Activated T-cell treated with anti-CD3 and anti-CD28 coated beads, Interleukin-2, amount 50 U/mL, for 4 hours (primary cell): Measurements from ENCODE around the gene BCR. TPM values are rescaled to one million over a fixed set of nuclear protein-coding genes. Genes with fewer than 3 reads are reported as not detected.
A peak's percentile ranks its signal among the peaks of the same experiment; 100 is the strongest.

ENCODE experiments used
- ATAC-seq, 2 donors: fragments of 200-7000 bp; cut with Tn5 transposase; one replicate each; pipeline ENCODE4 v1.10.0; 2021
- DNase-seq: peaks from one replicate; pipeline ENCODE4 v3.0.0-alpha.2; 2020
- H3K27me3 Mint-ChIP-seq: one replicate; pipeline ENCODE4 v1.8.0; 2021; ENCODE audit warnings: low read depth, mixed read lengths
- H3K36me3 Mint-ChIP-seq: one replicate; pipeline ENCODE4 v1.8.0; 2022; ENCODE audit warnings: mixed read lengths; ENCODE audit not compliant: insufficient read depth
- H3K4me1 Mint-ChIP-seq: one replicate; pipeline ENCODE4 v1.8.0; 2021; ENCODE audit warnings: low read depth, mixed read lengths
- H3K4me3 Mint-ChIP-seq: one replicate; pipeline ENCODE4 v1.8.0; 2021; ENCODE audit warnings: mild to moderate bottlenecking, moderate library complexity, mixed read lengths
- H3K9me3 Mint-ChIP-seq: one replicate; pipeline ENCODE4 v1.8.0; 2021; ENCODE audit warnings: mixed read lengths
- total RNA-seq, 3 donors: library from RNA; stranded (reverse); gene quantifications; one replicate each; pipeline ENCODE4 v1.2.1, GENCODE V29; 2021

BCR gene
- total RNA-seq, 3 donors from 2014 or later, result 58.2 to 63.1 (median 61.3) TPM

DNA sequence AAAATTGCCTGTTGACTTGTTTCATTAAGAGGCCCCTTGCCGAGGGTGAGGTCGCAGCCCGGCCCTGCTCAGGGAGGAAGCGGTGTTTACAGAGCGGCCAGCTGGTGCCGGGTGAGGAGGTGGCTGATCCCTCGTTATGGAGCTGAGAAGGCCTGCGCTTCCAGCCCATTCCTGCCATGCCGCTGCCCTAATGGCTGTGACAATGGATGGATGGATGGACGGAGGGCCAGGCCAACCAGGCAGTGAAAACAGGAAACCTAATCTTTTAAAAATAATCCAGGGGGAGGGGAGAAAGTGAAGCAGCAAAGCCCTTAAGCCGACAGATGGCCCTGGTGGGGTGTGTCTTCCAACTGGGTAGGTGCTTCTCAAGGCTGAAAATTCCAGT is 38.5 kb downstream of the BCR start:
- Mint-ChIP-seq H3K4me1 (peaks cover 99% of the 10 kb centered on the region), H3K4me3 (peak overlapping the region; percentile 75), H3K27me3 (no peaks in the 10 kb centered on the region), H3K36me3 (peaks cover 2% of the 10 kb centered on the region), H3K9me3 (no peaks in the 10 kb centered on the region)
- ATAC-seq (no peak), DNase-seq (no peak)

DNA sequence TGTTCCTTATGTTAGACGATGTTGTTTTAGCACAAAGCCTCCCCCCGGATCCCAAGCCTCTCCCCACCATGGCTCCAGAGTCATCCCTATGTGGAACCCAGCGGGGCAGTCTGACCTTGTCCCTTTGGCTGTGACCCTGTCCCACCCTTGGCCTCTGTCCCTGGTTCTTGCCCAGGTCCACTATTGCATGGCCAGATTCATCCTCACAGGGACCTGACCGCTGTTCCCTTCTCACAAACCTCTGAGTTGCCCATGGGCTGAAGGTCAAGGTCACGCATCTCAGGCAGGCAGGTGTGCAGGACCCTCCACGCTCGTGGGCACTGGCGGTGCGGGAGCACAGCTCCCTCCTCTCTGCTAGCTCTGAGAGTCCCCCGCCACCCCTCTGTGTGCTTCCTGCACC is 39.0 kb downstream of the BCR start:
- no peak for DNase-seq
- peaks cover 99% of the 10 kb centered on the region for H3K4me1 Mint-ChIP-seq
- H3K9me3 Mint-ChIP-seq, result no peaks in the 10 kb centered on the region
- peak overlapping the region; percentile 75 for H3K4me3 Mint-ChIP-seq
- H3K27me3 Mint-ChIP-seq, result no peaks in the 10 kb centered on the region
- H3K36me3 Mint-ChIP-seq, result peaks cover 2% of the 10 kb centered on the region
- ATAC-seq, result no peak

GRCh38 chr22:23219822-23220484 is 39.6 kb downstream of the BCR start:
- Mint-ChIP-seq H3K4me3 (peak overlapping the region; percentile 75), H3K9me3 (no peaks in the 10 kb centered on the region), H3K4me1 (peaks cover 99% of the 10 kb centered on the region), H3K36me3 (no peaks in the 10 kb centered on the region), H3K27me3 (no peaks in the 10 kb centered on the region)
- DNase-seq, result peak; percentile 48
- ATAC-seq, result peak; percentile 77 to 80

GRCh38 chr22:23220485-23221350 is 40.4 kb downstream of the BCR start:
- H3K4me1 Mint-ChIP-seq, result peaks cover 99% of the 10 kb centered on the region
- no peaks in the 10 kb centered on the region for H3K36me3 Mint-ChIP-seq
- no peaks in the 10 kb centered on the region for H3K9me3 Mint-ChIP-seq
- H3K4me3 Mint-ChIP-seq, result peak overlapping the region; percentile 75
- no peaks in the 10 kb centered on the region for H3K27me3 Mint-ChIP-seq
- ATAC-seq (peak; percentile 28 to 30), DNase-seq (no peak)

DNA sequence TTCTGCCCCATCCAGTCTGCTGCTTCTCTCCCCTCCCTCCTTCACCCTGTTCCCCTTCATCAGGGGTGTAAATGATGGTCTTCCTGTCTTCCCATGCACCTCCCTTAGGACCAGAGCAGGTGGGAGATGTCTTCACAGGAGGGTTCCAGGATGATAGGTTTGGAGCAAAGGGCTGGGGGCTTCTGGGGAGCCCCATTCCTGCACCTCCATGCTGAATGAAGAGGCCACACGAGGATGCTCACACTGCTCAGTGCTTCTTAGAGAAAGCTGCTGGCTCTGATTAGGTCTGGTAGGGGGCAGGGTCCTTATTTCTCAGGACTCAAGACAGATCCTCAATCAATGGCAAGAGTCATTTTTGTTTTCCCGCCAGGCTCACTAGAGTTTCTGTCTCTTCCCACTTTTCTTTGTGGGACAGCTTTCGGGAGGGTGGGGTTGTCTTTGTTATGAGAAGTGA is 41.1 kb downstream of the BCR start:
- no peak overlapping the region for H3K4me3 Mint-ChIP-seq
- no peaks in the 10 kb centered on the region for H3K9me3 Mint-ChIP-seq
- H3K4me1 Mint-ChIP-seq, result peaks cover 99% of the 10 kb centered on the region
- ATAC-seq (no peak), DNase-seq (no peak)
- H3K36me3 Mint-ChIP-seq, result no peaks in the 10 kb centered on the region
- no peaks in the 10 kb centered on the region for H3K27me3 Mint-ChIP-seq

DNA sequence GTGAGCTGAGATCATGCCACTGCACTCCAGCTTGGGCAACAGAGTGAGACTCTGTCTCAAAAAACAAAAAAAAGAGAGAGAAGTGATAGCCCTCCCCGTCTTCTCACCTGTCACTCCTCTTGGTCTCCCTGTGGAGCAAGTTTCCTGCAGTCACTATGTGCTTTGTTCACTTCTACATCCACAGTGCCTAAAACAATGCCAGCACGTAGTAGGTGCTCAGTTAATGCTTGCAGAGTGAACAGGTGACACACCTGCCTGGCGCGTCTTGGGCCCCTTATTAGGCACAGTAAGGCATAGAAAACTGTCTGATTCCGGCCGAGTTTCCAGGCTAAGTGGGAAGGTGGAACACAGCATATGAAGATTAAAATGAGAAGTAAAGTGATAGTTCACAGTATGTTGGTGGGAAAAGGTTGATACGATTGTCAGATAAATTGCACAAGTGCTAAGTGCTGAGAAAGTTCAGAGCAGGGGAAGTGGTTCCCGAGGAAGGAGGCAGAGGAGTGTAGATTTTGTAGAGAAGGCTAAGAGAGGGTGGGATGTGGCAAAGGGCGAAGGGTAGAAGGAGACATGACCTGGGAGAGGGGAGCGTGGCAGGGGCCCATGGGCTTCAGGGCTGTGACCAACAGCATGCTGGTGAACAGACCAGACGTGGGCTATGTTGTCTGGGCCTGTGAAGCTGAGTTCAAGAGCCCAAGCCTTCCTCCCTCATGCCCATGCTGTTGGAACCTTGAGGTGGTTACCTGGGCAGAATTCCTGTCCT is 41.9 kb downstream of the BCR start:
- peaks cover 1% of the 10 kb centered on the region for H3K9me3 Mint-ChIP-seq
- ATAC-seq, result no peak
- H3K36me3 Mint-ChIP-seq, result no peaks in the 10 kb centered on the region
- H3K27me3 Mint-ChIP-seq, result no peaks in the 10 kb centered on the region
- no peak for DNase-seq
- H3K4me1 Mint-ChIP-seq, result peaks cover 99% of the 10 kb centered on the region
- H3K4me3 Mint-ChIP-seq, result no peak overlapping the region

GRCh38 chr22:23222793-23223568 is 42.7 kb downstream of the BCR start:
- Mint-ChIP-seq H3K4me3 (no peak overlapping the region), H3K27me3 (no peaks in the 10 kb centered on the region), H3K4me1 (peaks cover 99% of the 10 kb centered on the region), H3K36me3 (no peaks in the 10 kb centered on the region), H3K9me3 (peaks cover 8% of the 10 kb centered on the region)
- ATAC-seq, result no peak
- DNase-seq, result no peak

GRCh38 chr22:23223569-23224317 is 43.4 kb downstream of the BCR start:
- Mint-ChIP-seq H3K36me3 (peaks cover 3% of the 10 kb centered on the region), H3K27me3 (no peaks in the 10 kb centered on the region), H3K4me1 (peaks cover 97% of the 10 kb centered on the region), H3K9me3 (peaks cover 11% of the 10 kb centered on the region), H3K4me3 (no peak overlapping the region)
- DNase-seq, result no peak
- no peak for ATAC-seq

- peaks cover 89% of the 10 kb centered on the region for H3K4me1 Mint-ChIP-seq
- H3K36me3 Mint-ChIP-seq, result peaks cover 10% of the 10 kb centered on the region
- no peak for DNase-seq
- no peak for ATAC-seq
- H3K27me3 Mint-ChIP-seq, result no peaks in the 10 kb centered on the region
- H3K9me3 Mint-ChIP-seq, result peaks cover 15% of the 10 kb centered on the region
- peak overlapping the region; percentile 48 for H3K4me3 Mint-ChIP-seq
Measured at GRCh38 chr22:23224846-23225245, 44.5 kb downstream of the BCR start.

- DNase-seq (no peak), ATAC-seq (no peak)
- peaks cover 15% of the 10 kb centered on the region for H3K36me3 Mint-ChIP-seq
- no peaks in the 10 kb centered on the region for H3K27me3 Mint-ChIP-seq
- peaks cover 88% of the 10 kb centered on the region for H3K4me1 Mint-ChIP-seq
- peak overlapping the region; percentile 30 for H3K4me3 Mint-ChIP-seq
- H3K9me3 Mint-ChIP-seq, result peaks cover 15% of the 10 kb centered on the region
Measured at GRCh38 chr22:23225337-23225723, 45.0 kb downstream of the BCR start.

GRCh38 chr22:23225724-23226496 is 45.6 kb downstream of the BCR start:
- ATAC-seq (peak; percentile 39 to 63), DNase-seq (no peak)
- peaks cover 15% of the 10 kb centered on the region for H3K36me3 Mint-ChIP-seq
- peaks cover 15% of the 10 kb centered on the region for H3K9me3 Mint-ChIP-seq
- H3K4me1 Mint-ChIP-seq, result peaks cover 87% of the 10 kb centered on the region
- peak overlapping the region; percentile 30 for H3K4me3 Mint-ChIP-seq
- H3K27me3 Mint-ChIP-seq, result no peaks in the 10 kb centered on the region

DNA sequence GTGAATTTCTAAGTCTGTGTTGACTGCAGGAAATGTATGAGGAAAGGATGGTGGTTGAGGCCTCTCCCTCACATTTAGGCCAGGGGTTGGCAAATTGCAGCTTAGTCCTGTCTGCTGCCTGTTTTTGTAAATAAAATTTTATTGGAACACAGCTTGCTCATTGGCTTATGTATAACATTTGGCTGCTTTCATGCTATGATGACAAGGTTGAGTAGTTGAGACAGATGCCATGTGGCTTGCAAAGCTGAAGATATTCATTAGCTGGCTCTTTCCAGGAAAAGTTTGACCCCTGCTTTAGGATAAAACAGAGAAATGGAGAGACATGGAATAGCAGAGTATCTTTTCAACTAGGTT is 46.2 kb downstream of the BCR start:
- DNase-seq, result no peak
- Mint-ChIP-seq H3K4me1 (peaks cover 83% of the 10 kb centered on the region), H3K36me3 (peaks cover 15% of the 10 kb centered on the region), H3K4me3 (peak overlapping the region; percentile 30), H3K9me3 (peaks cover 15% of the 10 kb centered on the region), H3K27me3 (no peaks in the 10 kb centered on the region)
- no peak for ATAC-seq

- H3K27me3 Mint-ChIP-seq, result no peaks in the 10 kb centered on the region
- DNase-seq (no peak), ATAC-seq (no peak)
- H3K9me3 Mint-ChIP-seq, result peaks cover 15% of the 10 kb centered on the region
- peaks cover 77% of the 10 kb centered on the region for H3K4me1 Mint-ChIP-seq
- no peak overlapping the region for H3K4me3 Mint-ChIP-seq
- peaks cover 15% of the 10 kb centered on the region for H3K36me3 Mint-ChIP-seq
Measured at GRCh38 chr22:23227380-23227779, 47.1 kb downstream of the BCR start.
